Sciatic nerve (tissue), 2 donors: ENCODE data around the gene ATG9A. TPM values are rescaled to one million over a fixed set of nuclear protein-coding genes. Genes with fewer than 3 reads are reported as not detected.
A peak's percentile ranks its signal among the peaks of the same experiment; 100 is the strongest.
"Not testable (repeated sequence)": the region's sequence is repeated elsewhere in the genome, so short reads cannot be mapped to it uniquely, and the experiment has no call there.

Source experiments
- ATAC-seq: fragments of 200-7000 bp; cut with Tn5 transposase; one replicate; pipeline ENCODE4 v1.9.1; 2020; ENCODE audit warnings: mild to moderate bottlenecking, moderate library complexity
- DNase-seq: peaks from one replicate; pipeline ENCODE4 v3.0.0-alpha.2; 2020; ENCODE audit warnings: low spot score
- intact Hi-C: fragments of 100-400 bp; cut with DNase I; formaldehyde crosslinking; loops from one replicate; pipeline ENCODE4 v1.14.2; 2022
- total RNA-seq: library from RNA; stranded (reverse); fragmentation: NEBNext Ultra II Directional; extraction: Animal tissue kit (Norgen Biotek cat#: 25700); gene quantifications from one replicate; pipeline ENCODE4 v1.2.1, GENCODE V29; 2021
- donor health status: DM: no; HTN: no; CAD: no.
- donor health status: DM: no; HTN: no; CAD: no.

Gene ATG9A, protein sequence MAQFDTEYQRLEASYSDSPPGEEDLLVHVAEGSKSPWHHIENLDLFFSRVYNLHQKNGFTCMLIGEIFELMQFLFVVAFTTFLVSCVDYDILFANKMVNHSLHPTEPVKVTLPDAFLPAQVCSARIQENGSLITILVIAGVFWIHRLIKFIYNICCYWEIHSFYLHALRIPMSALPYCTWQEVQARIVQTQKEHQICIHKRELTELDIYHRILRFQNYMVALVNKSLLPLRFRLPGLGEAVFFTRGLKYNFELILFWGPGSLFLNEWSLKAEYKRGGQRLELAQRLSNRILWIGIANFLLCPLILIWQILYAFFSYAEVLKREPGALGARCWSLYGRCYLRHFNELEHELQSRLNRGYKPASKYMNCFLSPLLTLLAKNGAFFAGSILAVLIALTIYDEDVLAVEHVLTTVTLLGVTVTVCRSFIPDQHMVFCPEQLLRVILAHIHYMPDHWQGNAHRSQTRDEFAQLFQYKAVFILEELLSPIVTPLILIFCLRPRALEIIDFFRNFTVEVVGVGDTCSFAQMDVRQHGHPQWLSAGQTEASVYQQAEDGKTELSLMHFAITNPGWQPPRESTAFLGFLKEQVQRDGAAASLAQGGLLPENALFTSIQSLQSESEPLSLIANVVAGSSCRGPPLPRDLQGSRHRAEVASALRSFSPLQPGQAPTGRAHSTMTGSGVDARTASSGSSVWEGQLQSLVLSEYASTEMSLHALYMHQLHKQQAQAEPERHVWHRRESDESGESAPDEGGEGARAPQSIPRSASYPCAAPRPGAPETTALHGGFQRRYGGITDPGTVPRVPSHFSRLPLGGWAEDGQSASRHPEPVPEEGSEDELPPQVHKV
- total RNA-seq = 39.9 TPM

DNA sequence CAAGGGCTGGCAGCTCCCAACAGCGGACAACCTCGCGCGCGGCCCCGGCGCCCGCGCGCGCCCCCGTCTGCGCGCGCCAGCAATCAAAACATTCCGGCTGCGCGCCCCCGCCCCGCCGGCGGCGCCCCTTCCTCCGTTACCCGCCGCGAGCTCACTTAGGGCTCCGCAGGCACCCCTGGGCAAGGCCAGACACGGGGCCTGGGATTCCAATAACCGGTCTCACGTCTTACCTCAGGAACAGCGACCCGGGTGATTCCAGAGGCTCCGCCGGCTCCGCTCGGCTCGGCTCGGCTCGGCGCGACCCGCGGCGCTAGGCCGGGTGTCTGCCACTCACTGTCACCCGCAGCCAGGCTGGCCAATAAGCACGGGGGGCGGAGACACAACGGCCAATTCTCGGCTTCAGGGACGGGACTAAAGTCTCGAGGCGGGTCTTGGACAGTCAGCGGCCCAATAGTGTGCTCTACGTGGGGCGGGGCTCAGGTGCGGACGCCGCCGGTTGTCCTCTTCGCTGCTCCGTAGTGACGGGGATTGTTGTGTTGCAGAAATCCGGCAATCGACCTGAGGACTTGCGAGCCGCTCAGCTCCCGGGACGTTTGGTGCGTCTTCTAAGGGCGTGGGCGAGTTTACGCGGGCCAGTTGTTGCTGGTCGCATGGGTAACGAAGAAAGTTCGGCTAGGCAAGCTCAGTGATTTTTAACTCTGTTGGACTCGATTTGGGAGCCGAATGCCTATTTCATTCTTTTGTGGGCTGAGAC is at the start of gene ATG9A, which contains the start of gene ANKZF1:
Gene ATG9A (minus strand): TSS at position 332 of the 754 bp plus-strand sequence. CDS start 1,612 bp downstream, outside the sequence.
Gene ANKZF1 (plus strand): TSS at position 502 of the 754 bp plus-strand sequence. CDS start 452 bp downstream, outside the sequence.
- DNase-seq = peak; percentile 98
- intact Hi-C loops = no loop called here
- ATAC-seq = peak; percentile 99

DNA sequence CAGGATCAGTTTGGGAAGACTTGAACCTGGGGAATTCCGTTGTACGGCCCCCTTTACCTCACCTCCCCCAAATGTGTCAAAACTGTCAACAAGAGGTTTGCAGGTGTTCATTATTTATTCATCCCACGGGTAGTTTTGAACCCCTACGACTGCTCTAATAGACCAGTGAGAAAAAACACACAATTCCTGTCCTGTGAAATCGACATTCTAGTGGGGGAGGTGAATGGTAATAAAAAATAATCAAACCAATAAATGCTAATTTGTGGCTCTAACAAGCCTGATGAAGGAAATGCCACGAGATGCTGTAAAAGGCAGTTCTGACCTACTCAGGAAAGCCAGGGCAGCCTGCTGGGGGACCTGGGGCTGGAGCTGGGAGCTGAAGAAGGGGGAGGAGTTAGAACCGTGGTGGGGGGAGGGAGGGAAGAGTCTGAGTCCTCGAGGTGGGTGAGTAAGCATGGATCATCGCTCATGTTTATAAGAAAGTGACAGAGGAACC is 49.3 kb upstream of the ATG9A start:
- intact Hi-C loops = no loop called here
- no peak for DNase-seq
- no peak for ATAC-seq

DNA sequence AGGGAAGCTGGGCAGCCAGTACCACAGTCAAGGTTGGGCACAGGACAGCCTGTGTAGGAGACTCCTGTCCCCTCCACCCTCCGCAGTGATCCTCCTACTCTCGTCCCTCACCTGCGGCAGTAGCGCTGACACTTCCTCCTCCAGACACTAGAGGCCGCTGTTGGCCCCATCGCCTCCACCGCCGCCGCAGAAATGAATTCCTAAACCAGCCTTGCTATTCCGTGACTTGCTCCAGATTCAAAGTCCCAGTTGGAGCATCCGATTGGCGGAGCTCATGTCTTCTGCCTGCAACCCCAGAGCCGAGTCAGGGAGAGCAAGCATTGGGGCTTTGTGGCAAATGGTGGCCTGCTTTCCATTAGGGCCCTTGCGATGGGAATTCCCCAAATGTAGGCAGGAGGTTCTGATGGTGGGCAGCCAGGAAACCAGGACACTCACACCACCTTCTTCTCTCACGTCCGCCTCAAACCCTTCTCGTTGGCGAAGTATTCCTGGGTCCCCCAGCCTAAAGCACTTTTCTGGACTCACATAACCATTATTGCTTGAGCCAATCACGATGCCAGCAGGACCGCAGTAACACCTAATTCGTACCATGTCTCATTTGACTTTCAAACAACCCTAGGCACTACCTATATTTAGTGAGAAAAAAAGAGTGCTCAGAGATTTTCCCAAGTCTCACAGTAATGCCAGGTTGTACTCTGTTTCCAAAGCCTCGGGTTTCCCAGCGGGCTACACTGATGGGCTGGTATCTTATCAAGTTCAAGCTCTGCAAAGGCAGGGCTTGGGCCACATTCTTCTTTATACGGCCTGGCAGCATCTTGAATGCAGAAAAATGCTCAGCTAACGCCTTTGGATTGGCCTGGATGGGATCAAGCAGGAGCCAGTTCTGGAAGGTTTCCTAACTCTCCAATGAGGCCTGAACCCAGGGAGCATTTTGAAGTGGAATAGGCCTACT is 48.5 kb upstream of the ATG9A start:
- peak; percentile 39 for ATAC-seq
- DNase-seq = peak; percentile 89
- intact Hi-C loops = loop anchor here (2.0 kb wide), 1 partner anchor 19 kb away; no protein-coding TSS in a partner anchor

DNA sequence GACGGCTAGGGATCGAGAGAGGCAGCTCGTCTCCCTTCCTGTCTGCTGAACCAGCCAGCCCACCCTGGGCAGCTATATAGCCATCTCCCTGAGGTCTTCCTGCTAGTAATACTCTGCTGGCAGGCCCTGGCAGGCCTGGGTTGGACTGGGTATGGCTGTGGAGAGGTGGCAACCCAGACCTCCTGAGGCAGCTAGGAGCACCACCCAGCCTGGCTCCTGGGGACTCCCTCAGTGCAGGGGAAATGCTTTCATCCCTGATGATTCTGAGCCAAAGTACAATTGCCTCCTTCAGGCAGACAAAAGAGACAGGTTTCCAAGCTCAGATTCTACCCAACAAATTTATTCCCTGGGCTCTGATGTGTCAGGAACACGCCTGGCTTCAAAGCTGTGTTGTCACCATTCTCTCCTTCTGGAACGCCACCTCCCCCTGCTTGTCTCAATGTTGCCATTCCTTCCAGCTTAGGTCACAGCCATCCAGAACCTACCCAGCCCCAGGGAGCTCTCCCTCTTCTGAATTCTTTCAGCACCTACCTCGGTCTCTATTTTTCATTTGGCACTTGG is 45.0 kb upstream of the ATG9A start:
- ATAC-seq (no peak), DNase-seq (no peak)
- intact Hi-C loops = no loop called here

DNA sequence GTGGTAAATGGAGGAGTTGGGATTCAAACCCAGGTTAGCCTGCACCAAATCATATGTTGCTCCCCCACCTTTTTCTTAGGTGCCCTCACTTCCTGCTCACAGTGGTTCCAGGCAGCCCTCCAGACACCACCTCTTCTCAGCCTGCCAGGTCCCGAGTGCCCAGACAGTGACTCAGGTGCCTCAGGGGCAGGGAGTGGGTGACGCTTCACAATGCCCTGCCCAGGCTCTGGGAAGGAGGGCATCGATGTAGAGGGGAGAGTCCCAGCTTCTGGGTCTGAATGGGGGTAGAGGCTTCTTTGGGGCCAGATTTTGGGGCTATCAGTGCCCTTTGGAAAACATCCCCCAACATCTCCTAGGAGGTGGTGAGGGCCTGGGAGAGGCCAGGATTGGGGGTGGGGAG is 44.5 kb upstream of the ATG9A start:
- intact Hi-C loops = no loop called here
- no peak for ATAC-seq

DNA sequence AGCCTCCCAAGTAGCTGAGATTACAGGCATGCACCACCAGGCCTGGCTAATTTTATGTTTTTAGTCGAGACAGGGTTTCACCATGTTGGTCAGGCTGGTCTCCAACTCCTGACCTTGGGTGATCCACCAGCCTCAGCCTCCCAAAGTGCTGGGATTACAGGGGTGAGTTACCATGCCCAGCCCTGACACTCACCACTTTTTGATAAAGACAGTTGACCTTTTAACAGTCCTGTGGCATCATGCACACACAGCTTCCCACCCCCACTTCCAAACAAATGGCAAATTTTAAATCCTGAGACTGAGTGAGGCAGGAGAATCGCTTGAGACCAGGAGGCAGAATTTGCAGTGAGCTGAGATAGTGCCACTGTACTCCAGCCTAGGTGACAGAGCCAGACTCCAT is 43.6 kb upstream of the ATG9A start:
- ATAC-seq = no peak
- no peak for DNase-seq
- intact Hi-C loops = no loop called here

More for the DNA sequence above, 44.5 kb upstream of the ATG9A start:
- DNase-seq = no peak

DNA sequence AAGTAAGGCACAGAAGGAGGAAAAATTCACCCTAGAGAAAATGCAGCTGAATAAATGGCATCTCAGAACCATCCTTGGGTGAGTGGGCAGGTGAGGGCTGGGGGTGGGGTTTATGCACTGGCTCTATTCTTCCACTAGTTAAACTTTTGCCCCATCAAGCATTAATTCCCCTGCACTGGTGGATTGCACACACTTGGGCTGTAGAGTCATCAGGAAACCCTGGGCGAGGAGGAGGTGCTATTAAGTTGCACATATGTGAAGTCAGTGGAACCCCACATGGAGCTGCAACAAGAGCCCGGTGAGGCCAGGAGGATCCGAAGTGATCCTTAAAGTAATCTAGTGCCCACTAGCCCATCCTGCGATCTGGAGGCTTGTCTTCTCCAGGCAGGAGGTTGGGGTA is 42.9 kb upstream of the ATG9A start:
- no peak for DNase-seq
- intact Hi-C loops = no loop called here
- no peak for ATAC-seq

DNA sequence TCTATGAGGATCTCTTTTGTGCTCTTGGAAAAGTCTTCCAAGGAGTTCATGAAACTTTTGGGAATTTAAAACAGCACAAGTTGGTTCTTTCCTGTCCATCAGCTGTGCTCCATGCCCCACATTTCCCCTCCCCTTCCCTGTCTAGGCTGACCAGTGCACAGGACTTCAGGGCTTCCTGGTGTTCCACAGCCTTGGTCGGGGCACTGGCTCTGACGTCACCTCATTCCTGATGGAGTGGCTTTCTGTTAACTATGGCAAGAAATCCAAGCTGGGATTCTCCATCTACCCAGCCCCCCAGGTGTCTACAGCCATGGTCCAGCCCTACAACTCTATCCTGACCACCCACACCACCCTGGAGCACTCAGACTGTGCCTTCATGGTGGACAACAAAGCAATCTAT is 41.6 kb upstream of the ATG9A start:
- no peak for DNase-seq
- intact Hi-C loops = no loop called here
- ATAC-seq = peak; percentile 20

DNA sequence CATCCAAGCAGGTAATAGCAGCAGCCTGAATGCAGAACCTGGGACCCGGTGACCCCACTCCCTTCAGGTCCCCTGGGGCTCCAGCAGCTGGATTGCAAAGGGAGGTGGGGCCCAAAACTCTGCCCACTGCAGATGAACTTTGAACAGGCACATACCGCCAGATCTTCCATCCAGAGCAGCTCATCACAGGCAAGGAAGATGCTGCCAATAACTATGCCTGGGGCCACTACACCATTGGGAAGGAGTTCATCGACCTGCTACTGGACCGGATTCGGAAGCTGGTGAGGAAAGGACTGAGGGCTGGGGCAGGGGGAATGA is 40.6 kb upstream of the ATG9A start:
- DNase-seq (no peak), ATAC-seq (no peak)
- intact Hi-C loops = no loop called here

DNA sequence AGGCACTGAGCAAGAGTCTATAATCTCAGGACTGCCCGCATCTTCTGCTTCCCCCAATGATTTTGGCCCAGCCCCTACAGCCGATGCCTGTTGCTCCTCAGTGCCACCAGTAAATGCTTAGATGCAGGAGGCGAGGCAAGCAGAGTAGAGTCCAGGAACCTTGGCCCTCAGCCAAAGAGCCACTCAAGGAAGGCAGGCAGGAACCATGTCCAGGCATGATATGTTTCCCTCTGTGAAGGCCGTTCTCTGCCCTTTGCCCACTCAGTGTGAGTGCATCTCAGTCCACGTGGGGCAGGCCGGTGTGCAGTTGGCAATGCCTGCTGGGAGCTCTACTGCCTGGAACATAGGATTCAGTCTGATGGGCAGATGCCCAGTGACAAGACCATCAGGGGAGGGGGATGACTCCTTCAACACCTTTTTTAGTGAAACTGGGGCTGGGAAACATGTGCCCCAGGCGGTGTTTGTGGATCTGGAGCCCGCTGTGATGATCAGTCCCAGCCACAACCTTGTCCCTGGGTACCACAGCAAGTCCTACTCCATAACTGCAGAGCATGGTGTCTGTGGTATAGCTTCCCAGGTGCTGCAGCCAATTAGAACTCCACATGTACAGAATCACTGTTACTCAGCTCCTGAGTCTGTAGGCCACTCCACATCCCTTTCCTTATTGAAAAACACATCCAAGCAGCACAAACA is 40.1 kb upstream of the ATG9A start:
- ATAC-seq = no peak
- intact Hi-C loops = no loop called here
- DNase-seq = no peak

DNA sequence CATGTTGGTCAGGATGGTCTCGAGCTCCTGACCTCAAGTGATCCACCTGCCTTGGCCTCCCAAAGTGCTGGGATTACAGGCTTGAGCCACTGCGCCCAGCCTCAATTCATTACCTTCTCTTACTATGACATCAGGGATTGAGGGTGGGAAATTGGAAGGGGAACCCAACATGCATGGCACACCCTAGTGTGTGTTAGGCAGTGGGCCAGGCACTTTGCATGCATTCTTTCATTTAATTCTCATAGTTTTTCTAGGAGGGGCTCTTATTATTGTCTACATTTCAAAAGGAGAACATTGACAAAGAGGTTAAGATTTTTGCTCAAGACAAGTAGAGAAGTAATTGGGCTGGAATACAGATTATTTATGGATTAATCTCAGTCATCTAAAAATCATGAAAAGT is 38.9 kb upstream of the ATG9A start:
- ATAC-seq (no peak), DNase-seq (no peak)
- intact Hi-C loops = no loop called here

DNA sequence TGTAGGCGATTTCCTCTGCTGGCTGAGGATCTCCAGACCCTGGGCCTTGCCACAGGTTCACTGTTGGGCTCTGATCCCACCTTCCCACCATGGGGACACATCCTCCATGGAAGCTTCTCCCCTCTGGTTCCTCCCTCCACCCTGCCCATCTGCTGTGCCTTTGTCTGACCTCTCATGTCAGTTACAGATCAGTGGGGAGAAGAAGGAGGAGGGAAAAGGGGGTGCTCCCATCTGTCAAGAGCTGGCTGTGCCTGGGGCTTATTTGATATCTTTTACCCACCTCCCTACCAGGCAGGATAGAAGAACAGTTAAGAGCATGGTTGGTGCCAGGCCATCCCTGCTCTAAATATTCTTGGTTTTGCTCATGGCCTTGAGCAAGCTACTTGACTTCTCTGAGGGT is 37.5 kb upstream of the ATG9A start:
- intact Hi-C loops = loop anchor here (1.0 kb wide), 1 partner anchor 22 kb away; the partner anchor contains the start of genes GLB1L and STK16

DNA sequence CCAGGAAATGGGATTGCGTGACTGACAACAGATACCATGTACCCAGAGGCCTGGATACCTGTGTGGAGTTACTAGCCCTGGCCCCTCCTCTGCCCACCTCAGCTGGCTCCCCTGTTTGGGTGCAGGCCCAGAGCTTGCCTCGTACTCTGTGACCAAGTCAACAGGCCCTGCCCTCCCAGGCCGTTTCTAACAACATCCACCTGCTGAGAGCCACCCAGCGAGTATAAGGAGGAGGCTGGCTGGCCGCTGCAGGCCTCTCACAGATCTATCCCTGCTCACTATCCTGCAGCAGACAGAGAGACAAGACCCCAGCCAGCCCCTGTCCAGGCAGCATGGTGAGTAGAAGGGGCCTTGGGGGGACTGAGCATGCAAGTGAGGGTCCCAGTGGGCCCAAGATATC is 36.8 kb upstream of the ATG9A start:
- intact Hi-C loops = no loop called here
- DNase-seq (no peak), ATAC-seq (no peak)

More for the DNA sequence above, 37.5 kb upstream of the ATG9A start:
- no peak for DNase-seq
- no peak for ATAC-seq

DNA sequence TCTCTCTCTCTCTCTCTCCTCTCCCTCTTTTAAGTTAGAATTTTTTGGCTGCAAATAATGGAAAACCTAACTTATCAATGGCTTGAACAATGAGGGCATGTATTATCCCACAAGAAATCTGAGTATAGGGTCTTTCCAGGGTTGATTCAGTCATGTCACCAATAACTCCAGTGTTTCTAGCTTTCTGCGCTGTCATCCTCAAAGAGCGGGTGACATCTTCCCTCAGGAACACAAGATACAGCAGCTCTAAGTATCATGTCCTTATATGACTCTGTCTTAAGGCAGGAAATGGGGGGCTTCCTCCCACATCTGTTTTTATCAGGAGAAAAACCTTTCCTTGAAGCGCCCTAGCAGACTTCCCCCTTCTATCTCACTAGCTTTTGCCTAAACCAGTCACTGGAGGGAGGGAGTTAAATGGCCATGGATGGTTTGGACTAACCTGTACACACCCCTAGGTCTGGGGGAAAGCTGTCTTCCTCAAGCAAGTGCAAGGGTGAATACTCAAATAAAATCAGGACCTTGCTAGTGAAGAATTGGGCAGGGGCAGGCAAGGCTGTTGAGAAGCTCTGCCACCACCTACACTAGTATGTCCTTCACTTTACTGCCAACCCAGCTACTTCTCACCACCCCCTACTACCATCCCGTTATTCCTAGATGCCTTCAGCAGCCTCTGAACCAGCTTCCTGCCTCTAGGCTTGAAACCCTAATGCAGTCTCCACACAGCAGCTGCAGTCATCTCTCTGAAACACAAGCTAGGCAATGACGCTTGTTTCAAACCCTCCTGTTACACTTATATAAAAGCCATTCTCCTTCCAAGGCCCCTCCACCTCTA is 31.8 kb upstream of the ATG9A start:
- ATAC-seq (no peak), DNase-seq (no peak)
- intact Hi-C loops = no loop called here

DNA sequence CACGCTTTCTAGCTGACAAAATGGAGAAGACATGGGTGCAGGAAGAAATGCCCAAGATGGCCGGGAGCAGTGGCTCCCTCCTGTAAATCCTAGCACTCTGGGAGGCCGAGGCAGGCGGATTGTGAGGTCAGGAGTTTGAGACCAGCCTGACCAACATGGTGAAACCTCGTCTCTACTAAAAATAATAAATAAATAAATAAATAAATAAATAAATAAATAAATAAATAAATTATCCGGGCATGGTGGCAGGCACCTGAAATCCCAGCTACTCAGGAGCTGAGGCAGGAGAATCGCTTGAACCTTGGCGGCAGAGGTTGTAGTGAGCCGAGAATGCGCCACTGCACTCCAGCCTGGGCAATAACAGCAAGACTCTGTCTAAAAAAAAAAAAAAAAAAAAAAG is 29.5 kb upstream of the ATG9A start:
- ATAC-seq, intact Hi-C loops, DNase-seq: not testable (repeated sequence)

DNA sequence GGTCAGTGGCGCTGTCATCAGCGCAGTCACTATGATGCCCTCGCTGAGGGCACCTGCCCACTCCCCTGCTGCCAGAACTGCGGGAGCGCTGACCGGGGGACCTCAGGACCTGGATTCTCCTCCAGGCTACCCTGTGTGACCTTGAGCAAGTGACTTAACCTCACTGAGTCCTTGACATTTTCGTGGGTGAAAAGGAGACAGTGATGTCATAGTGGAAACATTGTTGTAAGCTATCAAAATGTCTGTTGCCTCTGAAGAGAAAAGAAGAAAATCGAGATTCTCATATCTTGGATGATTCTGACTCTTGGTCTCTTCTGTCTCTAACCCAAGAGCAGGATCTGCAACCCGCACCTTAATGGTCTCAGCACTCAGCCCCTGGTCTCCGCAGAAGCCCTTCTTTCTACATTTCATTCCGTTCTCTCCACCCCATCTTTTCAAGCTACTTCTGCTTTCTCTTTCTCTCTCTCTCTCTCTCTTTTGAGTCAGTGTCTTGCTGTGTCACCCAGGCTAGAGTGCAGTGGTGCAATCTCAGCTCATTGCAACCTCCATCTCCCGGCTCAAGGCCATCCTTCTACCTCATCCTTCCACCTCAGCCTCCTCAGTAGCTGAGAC is 25.3 kb upstream of the ATG9A start:
- ATAC-seq = no peak
- intact Hi-C loops = no loop called here
- DNase-seq = no peak
